Measurements from ENCODE around the gene GRM8.
A peak's percentile ranks its signal among the peaks of the same experiment; 100 is the strongest.

GRM8 gene

DNA sequence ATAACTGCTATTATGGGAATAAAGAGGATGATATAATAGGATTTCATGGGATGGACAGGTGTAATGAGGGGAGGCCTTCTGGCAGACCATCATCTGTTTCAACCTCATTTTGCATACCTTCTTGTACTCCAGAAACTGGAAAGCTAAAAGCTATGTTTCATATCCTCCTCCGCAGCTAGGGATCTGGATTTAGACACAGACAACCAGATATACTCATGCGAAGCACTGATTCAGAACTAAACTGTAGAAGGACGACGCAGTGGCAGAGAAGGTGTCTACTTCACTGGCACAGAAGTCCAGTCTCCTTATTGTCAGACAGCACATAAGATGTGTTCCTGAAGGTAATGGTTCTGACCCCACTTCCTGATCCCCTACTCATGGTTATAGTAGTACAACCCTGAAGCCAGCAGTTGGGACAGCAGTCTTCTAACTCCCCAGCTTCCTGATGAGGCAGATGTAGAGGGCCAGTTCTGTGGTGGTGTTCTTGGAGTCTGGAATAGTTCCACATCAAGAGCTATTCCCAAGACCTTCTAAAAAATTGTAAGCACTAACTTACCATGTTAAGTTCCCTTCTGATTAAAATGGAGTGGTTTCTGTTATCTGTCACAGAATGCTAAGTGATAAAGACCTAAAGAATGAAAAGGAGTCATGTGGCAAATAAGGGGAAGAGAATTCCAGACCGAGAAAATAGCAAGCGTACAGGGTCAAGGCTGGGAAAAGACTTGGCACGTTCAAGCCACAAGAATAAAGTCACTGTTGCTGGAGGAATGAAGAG is 550.3 kb downstream of the GRM8 start:
- TF ChIP-seq, protein P1, sequence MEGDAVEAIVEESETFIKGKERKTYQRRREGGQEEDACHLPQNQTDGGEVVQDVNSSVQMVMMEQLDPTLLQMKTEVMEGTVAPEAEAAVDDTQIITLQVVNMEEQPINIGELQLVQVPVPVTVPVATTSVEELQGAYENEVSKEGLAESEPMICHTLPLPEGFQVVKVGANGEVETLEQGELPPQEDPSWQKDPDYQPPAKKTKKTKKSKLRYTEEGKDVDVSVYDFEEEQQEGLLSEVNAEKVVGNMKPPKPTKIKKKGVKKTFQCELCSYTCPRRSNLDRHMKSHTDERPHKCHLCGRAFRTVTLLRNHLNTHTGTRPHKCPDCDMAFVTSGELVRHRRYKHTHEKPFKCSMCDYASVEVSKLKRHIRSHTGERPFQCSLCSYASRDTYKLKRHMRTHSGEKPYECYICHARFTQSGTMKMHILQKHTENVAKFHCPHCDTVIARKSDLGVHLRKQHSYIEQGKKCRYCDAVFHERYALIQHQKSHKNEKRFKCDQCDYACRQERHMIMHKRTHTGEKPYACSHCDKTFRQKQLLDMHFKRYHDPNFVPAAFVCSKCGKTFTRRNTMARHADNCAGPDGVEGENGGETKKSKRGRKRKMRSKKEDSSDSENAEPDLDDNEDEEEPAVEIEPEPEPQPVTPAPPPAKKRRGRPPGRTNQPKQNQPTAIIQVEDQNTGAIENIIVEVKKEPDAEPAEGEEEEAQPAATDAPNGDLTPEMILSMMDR (IDR thresholded peaks at IDR 0.05; ENCODE audit: borderline replicate concordance, extremely low read depth, low read length, poor library complexity, severe bottlenecking): no peak
- Histone ChIP-seq H3K27ac (ENCODE audit: low read length) (peak overlapping the region; percentile 77; the same call in 1 of the 2 replicates), H3K9ac (ENCODE audit: low read depth, low read length) (no peak overlapping the region)

DNA sequence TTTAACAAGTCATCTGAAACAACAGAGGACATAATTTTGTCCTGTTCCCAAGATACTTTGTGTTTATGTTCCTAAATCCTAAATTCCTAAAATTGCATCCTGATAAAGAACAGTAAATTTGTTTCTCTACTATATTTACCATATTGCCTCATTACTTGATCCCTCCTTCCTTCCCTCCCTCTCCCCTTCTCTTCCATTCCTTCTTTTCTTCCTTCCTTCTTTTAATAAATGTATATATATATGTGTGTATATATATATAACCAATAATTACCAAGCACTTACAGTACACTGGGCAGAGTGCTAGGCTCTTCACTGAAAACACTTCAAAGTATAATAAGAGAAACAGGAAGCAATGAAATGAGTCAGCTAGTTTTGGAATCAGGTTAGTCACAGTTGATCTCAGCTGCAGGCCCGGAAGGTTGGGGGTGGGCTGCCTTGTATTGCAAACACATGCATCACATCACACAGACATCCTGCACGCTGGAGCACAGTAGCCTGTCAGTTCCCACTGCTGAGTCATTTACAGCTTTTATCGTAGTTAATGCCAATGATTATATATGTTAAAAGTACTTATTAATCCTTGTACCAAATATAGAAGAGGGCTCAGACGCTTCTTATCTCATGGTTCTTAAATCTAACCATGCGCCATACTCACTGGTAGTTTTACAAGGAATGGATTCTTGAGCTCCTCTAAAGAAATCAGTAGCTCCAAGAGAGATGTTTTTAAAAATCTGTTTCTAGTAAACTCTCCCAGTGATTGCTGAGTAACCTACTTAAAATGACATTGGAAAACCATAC is 551.7 kb downstream of the GRM8 start:
- peak; percentile 93 for DNase-seq
- H3K9me3 ChIP-seq (ENCODE audit: insufficient read depth, low read length, severe bottlenecking): no peaks in the 10 kb centered on the region

More for the DNA sequence above, 550.3 kb downstream of the GRM8 start:
- Histone ChIP-seq H4K20me1 (ENCODE audit: insufficient read depth, low read length) (no peaks in the 10 kb centered on the region), H3K27me3 (ENCODE audit: insufficient read depth, low read length, poor library complexity) (no peaks in the 10 kb centered on the region), H3K4me3 (ENCODE audit: low read depth in 1 of 2, low read length in 2 of 2) (no peak overlapping the region), H3K9me3 (ENCODE audit: insufficient read depth, low read length, severe bottlenecking) (no peaks in the 10 kb centered on the region), H3K4me1 (ENCODE audit: insufficient read depth, low read length) (peaks cover 32% of the 10 kb centered on the region), H3K36me3 (ENCODE audit: insufficient read depth, low read length) (no peaks in the 10 kb centered on the region), H3K79me2 (ENCODE audit: insufficient read depth, low read length) (no peaks in the 10 kb centered on the region), H3K4me2 (ENCODE audit: insufficient read depth, low read length) (no peak overlapping the region), H2AFZ (ENCODE audit: low read depth, low read length) (peak overlapping the region; percentile 42)
- ATAC-seq (ENCODE audit: insufficient read depth, low read depth): no peak
- peak; percentile 10 for DNase-seq

DNA sequence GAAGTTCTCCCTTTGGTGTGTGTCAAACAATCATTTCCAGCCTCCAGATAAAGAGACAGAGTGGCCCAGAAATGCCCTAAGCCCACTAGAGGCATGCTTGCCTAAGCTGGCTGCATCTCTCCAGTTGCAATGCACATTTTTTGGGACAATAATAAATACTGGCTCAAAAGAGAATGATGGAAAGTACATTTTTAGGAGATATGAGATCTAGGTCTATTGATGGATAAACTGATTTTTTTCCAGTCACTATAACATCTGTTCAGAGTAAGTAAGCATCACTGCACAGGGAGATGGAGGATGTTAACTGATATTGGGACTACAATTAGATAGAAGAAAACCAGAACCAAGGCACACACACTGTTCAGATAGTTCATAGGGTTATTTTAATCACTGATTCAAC is 553.0 kb downstream of the GRM8 start:
- Histone ChIP-seq H3K9me3 (ENCODE audit: insufficient read depth, low read length, severe bottlenecking) (no peaks in the 10 kb centered on the region), H3K27me3 (ENCODE audit: insufficient read depth, low read length, poor library complexity) (no peaks in the 10 kb centered on the region), H3K36me3 (ENCODE audit: insufficient read depth, low read length) (no peaks in the 10 kb centered on the region), H3K27ac (ENCODE audit: low read length) (no peak overlapping the region), H3K4me2 (ENCODE audit: insufficient read depth, low read length) (no peak overlapping the region), H3K79me2 (ENCODE audit: insufficient read depth, low read length) (no peaks in the 10 kb centered on the region), H2AFZ (ENCODE audit: low read depth, low read length) (no peak overlapping the region), H3K4me3 (ENCODE audit: low read depth in 1 of 2, low read length in 2 of 2) (no peak overlapping the region), H3K4me1 (ENCODE audit: insufficient read depth, low read length) (peaks cover 32% of the 10 kb centered on the region), H4K20me1 (ENCODE audit: insufficient read depth, low read length) (no peaks in the 10 kb centered on the region), H3K9ac (ENCODE audit: low read depth, low read length) (no peak overlapping the region)
- no peak for TF ChIP-seq EZH2 (IDR thresholded peaks at IDR 0.05; ENCODE audit: borderline replicate concordance, low read depth, low read length, severe bottlenecking)
- TF ChIP-seq, protein P1 (IDR thresholded peaks at IDR 0.05; ENCODE audit: borderline replicate concordance, extremely low read depth, low read length, poor library complexity, severe bottlenecking): peak; percentile 25
- DNase-seq (no peak), ATAC-seq (ENCODE audit: insufficient read depth, low read depth) (no peak)

More for the DNA sequence above, 551.7 kb downstream of the GRM8 start:
- TF ChIP-seq EZH2 (IDR thresholded peaks at IDR 0.05; ENCODE audit: borderline replicate concordance, low read depth, low read length, severe bottlenecking): no peak
- TF ChIP-seq, protein P1 (IDR thresholded peaks at IDR 0.05; ENCODE audit: borderline replicate concordance, extremely low read depth, low read length, poor library complexity, severe bottlenecking): no peak
- peak; percentile 99 for ATAC-seq (ENCODE audit: insufficient read depth, low read depth)
- H3K27me3 ChIP-seq (ENCODE audit: insufficient read depth, low read length, poor library complexity): no peaks in the 10 kb centered on the region
- no peaks in the 10 kb centered on the region for H3K79me2 ChIP-seq (ENCODE audit: insufficient read depth, low read length)
- peak overlapping the region; percentile 31 for H3K9ac ChIP-seq (ENCODE audit: low read depth, low read length)
- peaks cover 32% of the 10 kb centered on the region for H3K4me1 ChIP-seq (ENCODE audit: insufficient read depth, low read length)
- H3K36me3 ChIP-seq (ENCODE audit: insufficient read depth, low read length): no peaks in the 10 kb centered on the region
- peak overlapping the region; percentile 56 for H2AFZ ChIP-seq (ENCODE audit: low read depth, low read length)
- peak overlapping the region; percentile 65 for H3K4me2 ChIP-seq (ENCODE audit: insufficient read depth, low read length)
- H4K20me1 ChIP-seq (ENCODE audit: insufficient read depth, low read length): no peaks in the 10 kb centered on the region
- peak overlapping the region; percentile 77 for H3K27ac ChIP-seq (ENCODE audit: low read length)
- peak overlapping the region in 1 of 2 experiments; percentile 33; a peak in 1 of 4 replicates for H3K4me3 ChIP-seq (ENCODE audit: low read depth in 1 of 2, low read length in 2 of 2)

Measured in DND-41 (cell line).